Measurements from ENCODE around the gene ZNF805.
A peak's percentile ranks its signal among the peaks of the same experiment; 100 is the strongest.
"Not testable (repeated sequence)": the region's sequence is repeated elsewhere in the genome, so short reads cannot be mapped to it uniquely, and the experiment has no call there.

The ZNF805 gene

GRCh38 chr19:57269515-57270250 is 29.3 kb downstream of the ZNF805 start:
- peak; percentile 42 to 77 for DNase-seq

- DNase-seq = no peak
Observed at GRCh38 chr19:57271280-57271679, 30.8 kb downstream of the ZNF805 start.

GRCh38 chr19:57273014-57273413 is 32.6 kb downstream of the ZNF805 start:
- DNase-seq = no peak

GRCh38 chr19:57276430-57276829 is 36.0 kb downstream of the ZNF805 start:
- no peak for DNase-seq

- not testable (repeated sequence) for DNase-seq
Observed at GRCh38 chr19:57278481-57278880, 38.0 kb downstream of the ZNF805 start.

GRCh38 chr19:57279418-57280164 is 39.2 kb downstream of the ZNF805 start:
- peak; percentile 88 to 95 for DNase-seq

- peak; percentile 94 to 98 for DNase-seq
Observed at GRCh38 chr19:57280165-57280961, 39.9 kb downstream of the ZNF805 start, which contains the start of gene ZNF460. Gene ZNF460, plus strand, starts transcription at chr19:57280485. Its CDS starts 322 bp downstream, at chr19:57280807.

GRCh38 chr19:57280962-57281400 is 40.5 kb downstream of the ZNF805 start:
- DNase-seq = no peak

- no peak for DNase-seq
Observed at GRCh38 chr19:57282011-57282643, 41.7 kb downstream of the ZNF805 start.

- DNase-seq = no peak
Observed at GRCh38 chr19:57288373-57288772, 47.9 kb downstream of the ZNF805 start.

GRCh38 chr19:57290970-57291369 is 50.5 kb downstream of the ZNF805 start:
- no peak for DNase-seq

- DNase-seq = no peak
Observed at GRCh38 chr19:57292547-57292946, 52.1 kb downstream of the ZNF805 start.

GRCh38 chr19:57293719-57294118 is 53.3 kb downstream of the ZNF805 start:
- no peak for DNase-seq

GRCh38 chr19:57302020-57302465 is 61.6 kb downstream of the ZNF805 start:
- DNase-seq = no peak

GRCh38 chr19:57302727-57303401 is 62.4 kb downstream of the ZNF805 start:
- DNase-seq = no peak

Data from NCI-H526 (cell line).